HL-60 (cell line): ENCODE data around the gene LRRC74B.
"Not testable (repeated sequence)": the region's sequence is repeated elsewhere in the genome, so short reads cannot be mapped to it uniquely, and the experiment has no call there.

Source experiments
- DNase-seq, 2 experiments: peaks; one replicate each; pipeline ENCODE4 v3.0.0-alpha.2; 2010 to 2020; ENCODE audit warnings: low read depth in 1 of 2, low spot score in 1 of 2
- H3K27ac ChIP-seq: fragments of 250-450 bp; sonication (Bioruptor Pico); replicated peaks from 2 replicates; pipeline ENCODE4 v1.5.1; 2020; ENCODE audit warnings: mild to moderate bottlenecking, moderate library complexity
- H3K27me3 ChIP-seq: fragments of 250-450 bp; sonication (Bioruptor Pico); 2 replicates; pipeline ENCODE4 v1.5.1; 2021; ENCODE audit warnings: mild to moderate bottlenecking, moderate library complexity; ENCODE audit not compliant: insufficient read depth, poor library complexity, severe bottlenecking
- H3K4me3 ChIP-seq: replicated peaks from 2 replicates; pipeline ENCODE4 v1.5.1; 2011; ENCODE audit warnings: mild to moderate bottlenecking, control low read depth, low read length; ENCODE audit not compliant: insufficient read depth
- GABPA ChIP-seq: IDR thresholded peaks from 2 replicates; pipeline ENCODE4 v1.6.1; 2012; ENCODE audit warnings: low read depth
- POLR2AphosphoS5 ChIP-seq: IDR thresholded peaks from 2 replicates; pipeline ENCODE4 v1.6.1; 2012; ENCODE audit warnings: low read depth
- REST ChIP-seq: IDR thresholded peaks from 2 replicates; pipeline ENCODE4 v1.6.1; 2012; ENCODE audit warnings: low read depth; ENCODE audit not compliant: insufficient replicate concordance
- SPI1 ChIP-seq: IDR thresholded peaks from 2 replicates; pipeline ENCODE4 v1.6.1; 2012; ENCODE audit warnings: low read depth, mild to moderate bottlenecking, borderline replicate concordance
- TF ChIP-seq, protein P1 (sequence below): IDR thresholded peaks from one replicate; pipeline ENCODE4 v1.5.1; 2011; ENCODE audit warnings: low read length, control low read depth, inconsistent platforms; ENCODE audit not compliant: insufficient read depth

LRRC74B gene

DNA sequence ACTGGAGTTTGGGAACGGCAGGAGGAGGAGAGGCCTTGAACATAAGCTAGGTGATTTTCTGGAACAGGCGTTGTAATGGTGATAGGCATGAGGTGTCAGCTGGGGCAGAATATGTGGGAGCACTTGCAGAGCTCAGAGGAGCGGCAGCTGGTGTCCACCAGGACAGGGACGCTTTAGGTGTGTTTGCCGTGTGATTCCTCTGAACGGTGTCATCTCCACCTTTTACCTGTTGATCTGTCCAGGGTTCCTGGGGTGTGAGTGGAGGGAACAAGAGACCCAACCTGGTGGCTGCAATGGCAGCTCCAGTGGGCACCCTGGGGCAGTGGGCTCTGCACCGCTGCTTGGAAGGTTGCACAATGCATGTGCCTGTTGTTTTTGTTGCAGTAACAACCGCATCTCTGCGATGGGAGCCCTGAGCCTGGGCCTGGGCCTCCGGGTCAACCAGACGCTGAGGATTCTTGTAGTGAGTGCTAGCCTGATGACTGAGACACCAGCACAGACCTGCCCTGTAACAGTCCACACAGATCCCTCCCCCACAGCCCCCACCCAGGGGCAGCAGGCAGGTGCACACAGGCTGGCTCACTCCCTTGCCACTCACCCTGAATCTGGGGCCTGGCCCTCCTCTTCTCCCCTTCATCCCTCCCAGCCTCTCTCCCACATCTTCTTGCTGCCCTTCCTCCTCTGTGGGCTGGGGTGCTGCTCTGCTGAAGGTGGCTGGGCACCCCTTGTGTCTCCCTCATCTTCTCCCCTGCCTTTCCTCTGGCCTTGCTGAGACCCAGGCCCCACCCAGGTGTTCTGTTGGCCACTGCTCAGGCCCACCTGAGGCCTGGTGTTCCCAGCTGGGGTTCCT is 9.2 kb downstream of the LRRC74B start:
- Histone ChIP-seq H3K27me3 (peaks cover 9% of the 10 kb centered on the region), H3K27ac (no peak overlapping the region), H3K4me3 (no peak overlapping the region)
- TF ChIP-seq REST (no peak), SPI1 (no peak), POLR2AphosphoS5 (no peak), GABPA (no peak)
- TF ChIP-seq, protein P1, sequence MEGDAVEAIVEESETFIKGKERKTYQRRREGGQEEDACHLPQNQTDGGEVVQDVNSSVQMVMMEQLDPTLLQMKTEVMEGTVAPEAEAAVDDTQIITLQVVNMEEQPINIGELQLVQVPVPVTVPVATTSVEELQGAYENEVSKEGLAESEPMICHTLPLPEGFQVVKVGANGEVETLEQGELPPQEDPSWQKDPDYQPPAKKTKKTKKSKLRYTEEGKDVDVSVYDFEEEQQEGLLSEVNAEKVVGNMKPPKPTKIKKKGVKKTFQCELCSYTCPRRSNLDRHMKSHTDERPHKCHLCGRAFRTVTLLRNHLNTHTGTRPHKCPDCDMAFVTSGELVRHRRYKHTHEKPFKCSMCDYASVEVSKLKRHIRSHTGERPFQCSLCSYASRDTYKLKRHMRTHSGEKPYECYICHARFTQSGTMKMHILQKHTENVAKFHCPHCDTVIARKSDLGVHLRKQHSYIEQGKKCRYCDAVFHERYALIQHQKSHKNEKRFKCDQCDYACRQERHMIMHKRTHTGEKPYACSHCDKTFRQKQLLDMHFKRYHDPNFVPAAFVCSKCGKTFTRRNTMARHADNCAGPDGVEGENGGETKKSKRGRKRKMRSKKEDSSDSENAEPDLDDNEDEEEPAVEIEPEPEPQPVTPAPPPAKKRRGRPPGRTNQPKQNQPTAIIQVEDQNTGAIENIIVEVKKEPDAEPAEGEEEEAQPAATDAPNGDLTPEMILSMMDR, result no peak
- no peak for DNase-seq

GRCh38 chr22:21055564-21055834 is 9.8 kb downstream of the LRRC74B start:
- Histone ChIP-seq H3K27me3 (peaks cover 9% of the 10 kb centered on the region), H3K27ac (no peak overlapping the region), H3K4me3 (no peak overlapping the region)
- TF ChIP-seq SPI1 (no peak), REST (no peak), POLR2AphosphoS5 (no peak), GABPA (no peak)
- TF ChIP-seq, protein P1, result no peak
- no peak for DNase-seq

DNA sequence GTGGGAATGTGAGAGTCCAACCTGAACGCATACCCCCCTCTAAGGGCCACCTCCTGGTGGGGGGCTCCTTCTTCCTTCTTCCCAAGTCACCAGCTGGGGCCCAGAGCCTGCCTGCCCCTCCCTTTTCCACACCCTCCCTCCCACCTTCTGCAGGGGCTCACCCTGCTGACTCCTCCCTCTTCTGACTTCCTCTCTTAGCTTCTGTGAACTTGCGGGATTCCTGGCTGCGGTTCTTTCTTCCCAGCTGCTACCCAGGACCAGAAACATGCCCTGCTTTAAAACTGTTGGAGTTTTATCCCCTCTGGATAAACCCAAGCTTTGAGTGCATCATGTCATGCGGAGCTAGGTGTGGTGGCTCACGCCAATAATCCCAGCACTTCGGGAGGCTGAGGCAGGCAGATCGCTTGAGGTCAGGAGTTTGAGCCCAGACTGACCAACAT is 10.2 kb downstream of the LRRC74B start:
- Histone ChIP-seq H3K27ac (no peak overlapping the region), H3K4me3 (no peak overlapping the region), H3K27me3 (peaks cover 9% of the 10 kb centered on the region)
- TF ChIP-seq GABPA, result no peak
- TF ChIP-seq SPI1, result peak; percentile 91
- DNase-seq, result peak in 1 of 2 experiments; percentile 21

- H3K27me3 ChIP-seq, DNase-seq, H3K27ac ChIP-seq, H3K4me3 ChIP-seq: not testable (repeated sequence)
These were observed 14.6 kb downstream of the LRRC74B start for GRCh38 chr22:21060363-21060762.

- H3K27ac ChIP-seq, H3K27me3 ChIP-seq, DNase-seq, H3K4me3 ChIP-seq: not testable (repeated sequence)
These were observed 16.0 kb downstream of the LRRC74B start for GRCh38 chr22:21061660-21062321.

GRCh38 chr22:21064425-21064824 is 18.7 kb downstream of the LRRC74B start:
- H3K27me3 ChIP-seq, H3K27ac ChIP-seq, DNase-seq, H3K4me3 ChIP-seq: not testable (repeated sequence)
